ENCODE results near the gene FAM200B.

GRCh38 chr4:15638418-15638817 lies 43.2 kb upstream of the FAM200B start:
- TF ChIP-seq CTCF (IDR thresholded peaks at IDR 0.05) (no peak), POLR2A (IDR thresholded peaks at IDR 0.05; ENCODE audit: low read depth) (no peak), EP300 (IDR thresholded peaks at IDR 0.05) (no peak)

Measured in esophagus muscularis mucosa (tissue), 4 donors.